OCI-LY3 (cell line): ENCODE data around the gene PLEKHA6.

Experiments
- CTCF ChIP-seq: fragments of 200-600, 300-600 bp; sonication (generic); IDR thresholded peaks from 2 replicates; pipeline ENCODE4 v1.5.1; 2014; ENCODE audit warnings: antibody characterized with exemption, low read length, low read depth
- EZH2phosphoT487 ChIP-seq: fragments of 200-600 bp; shearing (Covaris generic); IDR thresholded peaks from 2 replicates; pipeline ENCODE4 v1.6.1; 2018; ENCODE audit warnings: antibody characterized with exemption, mixed run types, low read depth

- TF ChIP-seq CTCF (no peak), EZH2phosphoT487 (no peak)
Measured at GRCh38 chr1:204321665-204322064, 38.1 kb downstream of the PLEKHA6 start.
